ENCODE measurements around the gene ABCA5. TPM values are rescaled to one million over a fixed set of nuclear protein-coding genes. Genes with fewer than 3 reads are reported as not detected.
"Not testable (repeated sequence)": the region's sequence is repeated elsewhere in the genome, so short reads cannot be mapped to it uniquely, and the experiment has no call there.

Gene ABCA5
- total RNA-seq, 1 experiment from 2014 or later: 7.3 TPM

DNA sequence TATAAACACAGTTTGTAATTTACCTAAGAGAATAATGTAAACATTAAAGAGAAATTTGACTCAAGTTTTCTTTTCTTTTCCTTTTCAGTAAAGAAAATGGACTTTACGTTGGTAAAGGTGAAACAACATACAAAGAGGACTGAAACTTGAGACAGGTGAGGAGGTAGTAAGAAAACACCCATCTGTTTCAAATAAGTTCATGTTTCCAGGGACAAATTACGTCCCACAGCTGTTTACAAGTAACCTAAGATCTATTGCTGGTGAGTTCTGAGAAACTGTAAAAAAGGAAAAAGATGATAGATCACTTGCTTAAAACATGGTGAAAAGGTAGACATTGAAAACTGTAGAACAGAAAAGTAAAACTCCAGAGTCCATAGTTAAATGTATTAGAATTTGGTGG, 4.8 kb upstream of the ABCA5 start:
- DNase-seq (ENCODE audit: low read depth): no peak

DNA sequence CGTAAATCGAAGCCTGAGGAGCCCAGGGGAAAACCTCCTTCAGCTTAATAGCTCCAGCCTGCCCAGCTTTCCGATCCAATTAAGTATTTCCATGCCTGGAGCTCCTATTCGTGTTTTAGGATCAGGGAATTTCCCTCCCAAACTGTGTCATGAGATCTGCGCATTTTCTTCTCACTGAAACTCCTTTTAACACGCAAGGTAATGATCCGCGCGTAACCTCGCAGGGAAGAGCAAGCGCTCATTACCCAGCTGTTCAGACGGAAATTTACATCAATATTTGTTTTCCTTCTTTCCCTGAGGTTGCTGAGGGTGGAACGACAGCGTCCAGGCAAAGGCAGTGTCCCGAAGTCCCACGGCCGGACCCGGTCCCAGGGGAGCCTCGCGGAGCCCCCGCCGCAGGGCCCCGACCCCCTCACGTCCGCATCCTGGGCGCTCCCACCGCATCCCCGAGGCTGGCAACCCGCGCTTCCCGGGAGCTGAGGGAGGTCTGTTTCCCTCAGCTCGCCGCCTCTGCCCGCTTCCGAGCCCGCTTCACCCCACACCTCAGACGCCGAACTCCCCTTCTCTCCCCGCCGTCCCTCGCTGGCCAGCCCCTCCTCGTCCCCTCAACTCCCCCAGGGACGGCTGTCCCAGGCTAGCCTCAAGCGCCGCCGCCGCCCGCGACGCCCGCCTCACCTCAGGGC, 415 bp downstream of the ABCA5 start:
- DNase-seq (ENCODE audit: low read depth): peak; percentile 32

DNA sequence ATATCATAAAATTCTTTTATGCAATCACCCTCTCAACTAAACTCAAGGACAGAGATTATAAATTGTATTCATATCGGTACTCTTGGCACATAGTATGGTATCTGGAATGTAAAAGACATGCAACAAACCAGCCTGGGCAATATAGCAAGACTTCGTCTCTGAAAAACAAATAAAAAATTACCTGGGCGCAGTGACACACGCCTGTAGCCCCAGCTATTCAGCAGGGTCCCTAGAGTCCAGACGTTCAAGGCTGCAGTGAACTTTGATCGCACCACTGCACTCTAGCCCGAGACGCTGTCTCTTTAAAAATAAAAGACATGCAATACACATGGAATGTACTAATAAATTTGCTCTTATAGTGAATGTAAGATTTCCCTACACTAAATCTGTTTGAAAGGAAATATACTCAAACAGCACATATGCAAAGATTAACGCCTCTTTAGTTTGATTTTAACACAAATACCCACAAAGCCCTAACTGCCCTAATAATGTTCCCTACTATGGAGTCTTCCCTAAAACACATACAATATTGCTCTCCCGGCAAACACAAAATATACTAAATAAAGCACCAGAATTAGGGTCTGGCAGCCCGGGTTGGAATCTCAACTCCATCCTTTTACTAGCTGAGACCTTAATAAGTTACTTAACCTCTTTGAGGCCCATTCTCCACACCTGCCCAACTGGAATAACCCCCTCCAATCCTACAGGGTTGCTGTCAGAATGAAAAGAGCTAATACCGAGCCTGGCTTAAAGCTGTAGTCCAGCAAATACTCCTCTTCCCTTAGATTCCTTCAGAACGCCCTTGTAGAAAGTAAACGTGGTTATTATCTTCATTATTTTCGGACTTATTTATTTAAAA, 1.2 kb downstream of the ABCA5 start:
- no peak for DNase-seq (ENCODE audit: low read depth)

DNA sequence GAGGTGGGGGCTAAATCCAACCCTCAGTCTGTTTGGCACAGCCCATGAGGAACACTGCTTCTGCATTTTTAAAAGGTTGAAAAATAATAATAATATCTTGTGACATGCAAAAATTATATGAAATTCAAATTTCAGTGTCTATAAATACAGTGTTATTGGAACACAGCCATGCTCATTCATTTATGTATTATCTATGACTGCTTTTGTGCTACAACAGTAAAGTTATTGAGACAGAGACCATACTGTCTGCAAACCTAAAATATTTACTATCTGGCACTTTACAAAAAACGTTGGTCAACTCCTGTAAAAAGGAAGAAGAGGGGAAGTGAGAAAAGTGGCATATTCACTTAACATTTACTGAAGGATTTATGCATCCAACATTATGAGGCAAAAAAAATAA, 3.1 kb downstream of the ABCA5 start:
- no peak for DNase-seq (ENCODE audit: low read depth)

DNA sequence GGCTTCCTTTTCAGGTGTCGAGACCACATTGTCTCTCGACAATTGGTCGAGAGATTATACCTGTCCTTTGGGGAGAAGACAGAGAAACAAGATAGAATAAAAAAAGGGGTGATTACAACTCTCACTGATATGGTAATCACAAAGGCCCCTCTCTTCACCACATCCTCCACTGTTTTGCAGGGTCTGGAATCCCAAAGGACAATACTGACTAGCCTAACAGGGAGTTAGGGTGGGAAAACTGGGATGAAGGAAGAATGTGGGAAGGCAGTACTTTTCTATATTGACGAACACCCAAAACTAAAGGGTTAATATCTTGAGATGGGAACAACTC, 6.1 kb downstream of the ABCA5 start:
- DNase-seq (ENCODE audit: low read depth): no peak

DNA sequence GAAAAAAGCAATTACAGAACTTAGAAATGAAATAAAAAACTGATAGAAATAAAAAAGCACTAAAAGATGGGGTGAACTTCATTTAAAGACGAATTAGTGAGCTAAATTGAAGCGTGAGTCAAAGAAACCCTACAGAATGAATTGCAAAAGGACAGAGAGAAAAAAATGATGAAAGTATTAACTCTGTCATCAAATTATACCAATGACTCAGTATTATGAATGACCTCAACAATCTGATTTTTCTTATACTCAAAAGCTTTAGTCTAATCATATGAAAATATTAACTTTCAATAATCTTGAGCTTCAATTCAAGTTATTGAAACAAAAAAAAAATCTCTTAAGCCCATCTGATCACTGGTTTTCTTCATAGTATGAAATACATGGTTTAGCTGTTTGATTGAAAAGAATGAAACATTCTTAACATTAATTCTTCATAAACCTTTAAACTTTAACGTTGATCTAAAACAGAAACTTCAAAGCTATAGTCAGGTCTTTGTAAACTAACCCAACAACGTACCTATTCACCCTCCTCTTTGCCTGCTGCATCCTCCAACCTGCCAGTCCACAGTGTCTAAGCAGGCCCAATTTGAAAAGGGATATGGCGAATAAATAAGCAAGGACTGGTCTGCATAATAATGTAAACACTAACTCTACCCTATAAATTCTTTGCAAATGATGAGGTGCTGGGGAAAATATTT, 6.6 kb downstream of the ABCA5 start:
- DNase-seq (ENCODE audit: low read depth): no peak

DNA sequence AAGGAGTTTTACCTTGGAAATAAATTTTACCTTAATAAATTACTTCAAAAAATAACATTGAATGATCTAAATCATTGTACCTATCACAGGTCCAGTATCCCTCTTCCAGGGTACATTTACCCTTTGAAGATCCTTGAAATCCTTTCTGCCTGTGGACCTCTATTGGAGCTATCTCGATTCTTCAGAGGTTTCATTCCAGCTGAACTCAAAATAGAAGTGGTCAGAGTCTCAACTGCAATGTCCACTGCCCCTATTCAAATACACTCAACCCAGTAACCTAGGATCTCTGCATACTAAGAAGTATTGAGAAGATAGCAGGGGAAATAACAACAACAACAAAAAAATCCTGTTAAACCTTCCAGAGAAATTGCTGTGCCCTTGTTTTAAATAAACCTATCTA, 9.3 kb downstream of the ABCA5 start:
- no peak for DNase-seq (ENCODE audit: low read depth)

DNA sequence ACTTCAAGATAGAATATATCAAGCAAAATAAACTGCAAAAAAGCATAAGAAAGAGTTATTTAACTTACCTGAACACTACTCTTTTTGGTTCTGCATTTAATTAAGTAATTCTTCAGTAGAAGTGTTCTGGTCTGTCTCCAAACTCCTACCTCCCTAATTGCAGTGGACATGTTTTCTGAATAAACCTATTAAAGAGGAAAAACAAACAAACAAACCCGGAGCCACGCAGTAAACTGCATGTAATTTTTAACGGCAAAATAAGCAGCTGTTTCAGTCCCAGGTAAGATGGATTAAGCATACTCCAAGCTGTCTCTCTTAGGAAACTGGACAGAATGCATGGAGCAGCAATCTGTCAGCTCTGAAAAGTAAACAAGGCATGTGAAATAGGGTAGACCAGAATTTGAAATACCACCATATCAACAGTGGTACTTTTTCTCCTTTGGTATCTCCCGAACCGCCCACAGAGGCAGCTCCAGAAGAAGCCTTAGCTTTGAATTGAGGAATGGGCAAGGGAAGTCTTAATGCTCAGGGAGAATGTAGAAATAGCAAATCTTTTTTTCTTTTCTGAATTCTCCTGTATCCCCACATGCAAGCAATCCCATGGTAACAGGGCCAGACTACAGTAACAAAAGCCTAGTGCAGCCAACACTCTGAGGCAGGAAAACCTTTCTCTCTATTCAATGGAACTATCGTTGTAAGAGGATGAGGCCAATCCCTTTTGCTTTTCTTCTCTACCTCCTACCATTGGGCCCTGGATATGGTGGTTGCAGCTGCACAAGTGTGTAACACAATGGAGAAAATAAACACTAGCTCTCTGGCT, 12.5 kb downstream of the ABCA5 start:
- DNase-seq (ENCODE audit: low read depth): no peak

DNA sequence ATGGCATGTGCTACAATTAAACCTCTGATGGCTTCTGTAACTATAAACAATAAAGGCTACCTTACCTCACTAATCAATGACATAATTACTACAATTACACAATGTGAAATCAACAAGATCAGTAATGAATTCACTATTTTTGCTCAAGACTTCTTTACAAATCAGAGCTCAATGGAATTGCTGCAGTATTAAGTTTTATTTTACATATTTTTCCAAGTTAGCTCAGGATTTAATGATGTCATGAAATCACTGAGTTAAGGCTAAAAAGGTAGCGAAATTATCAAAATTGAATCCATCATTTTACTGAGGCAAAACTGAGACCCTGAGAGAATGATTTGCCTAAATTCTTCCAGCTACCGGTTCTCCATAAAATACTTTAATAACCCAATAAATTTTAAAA, 21.8 kb downstream of the ABCA5 start:
- DNase-seq (ENCODE audit: low read depth): no peak

DNA sequence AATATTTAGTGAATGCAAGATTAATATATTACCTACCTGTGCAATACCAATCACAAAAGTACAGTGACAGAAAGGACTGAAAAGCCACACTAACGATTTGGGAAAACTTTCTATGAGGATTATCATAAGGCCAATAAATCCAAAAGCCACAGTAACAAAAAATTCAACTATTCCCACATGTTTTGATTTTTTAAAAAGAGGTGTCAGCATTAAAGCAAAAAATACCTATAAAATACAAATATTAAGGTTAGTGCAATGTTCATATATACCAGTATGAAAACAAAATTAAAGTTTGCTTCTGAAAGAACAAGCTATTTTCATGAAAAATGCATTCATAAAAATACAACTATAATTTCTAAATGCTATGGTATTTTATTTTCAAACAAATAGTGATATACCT, 24.3 kb downstream of the ABCA5 start:
- no peak for DNase-seq (ENCODE audit: low read depth)

DNA sequence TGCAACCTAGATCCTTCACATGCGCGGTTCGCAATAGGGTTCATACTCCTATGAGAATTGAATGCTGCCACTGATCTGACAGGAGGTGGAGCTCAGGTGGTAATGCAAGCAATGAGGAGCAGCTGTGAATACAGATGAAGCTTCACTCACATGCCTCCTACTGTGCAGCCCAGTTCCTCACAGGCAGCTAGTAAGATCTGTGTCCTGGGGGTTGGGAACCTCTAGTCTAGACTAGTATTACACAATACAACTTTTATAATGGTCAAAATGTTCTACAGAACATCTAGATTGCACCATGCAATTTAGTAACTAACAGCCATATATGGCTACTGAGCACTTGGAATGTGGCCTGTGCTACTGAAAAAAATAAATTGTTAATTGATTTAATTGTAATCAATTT, 26.7 kb downstream of the ABCA5 start:
- DNase-seq (ENCODE audit: low read depth): no peak

DNA sequence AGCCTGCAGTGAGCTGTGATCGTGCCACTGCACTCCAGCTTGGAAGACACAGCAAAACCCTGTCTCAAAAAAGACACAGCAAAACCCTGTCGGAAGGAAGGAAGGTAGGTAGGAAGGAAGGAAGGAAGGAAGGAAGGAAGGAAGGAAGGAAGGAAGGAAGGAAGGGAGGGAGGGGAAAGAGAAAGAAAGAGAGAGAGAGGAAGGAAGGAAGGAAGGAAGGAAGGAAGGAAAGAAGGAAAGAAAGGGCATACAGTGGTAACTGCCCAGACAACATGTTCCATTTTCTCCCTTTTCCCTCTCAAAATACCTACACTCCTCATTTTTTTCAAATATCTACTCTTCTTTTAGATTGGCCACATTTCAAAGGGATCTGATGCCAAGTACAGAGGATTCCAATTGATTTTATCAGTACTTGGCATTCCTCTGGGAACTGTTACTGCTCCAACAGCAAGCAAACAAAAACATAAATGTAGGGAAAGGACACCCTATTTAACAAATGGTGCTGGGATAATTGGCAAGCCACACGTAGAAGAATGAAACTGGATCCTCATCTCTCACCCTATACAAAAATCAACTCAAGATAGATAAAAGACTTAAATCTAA, 28.7 kb downstream of the ABCA5 start:
- not testable (repeated sequence) for DNase-seq (ENCODE audit: low read depth)

DNA sequence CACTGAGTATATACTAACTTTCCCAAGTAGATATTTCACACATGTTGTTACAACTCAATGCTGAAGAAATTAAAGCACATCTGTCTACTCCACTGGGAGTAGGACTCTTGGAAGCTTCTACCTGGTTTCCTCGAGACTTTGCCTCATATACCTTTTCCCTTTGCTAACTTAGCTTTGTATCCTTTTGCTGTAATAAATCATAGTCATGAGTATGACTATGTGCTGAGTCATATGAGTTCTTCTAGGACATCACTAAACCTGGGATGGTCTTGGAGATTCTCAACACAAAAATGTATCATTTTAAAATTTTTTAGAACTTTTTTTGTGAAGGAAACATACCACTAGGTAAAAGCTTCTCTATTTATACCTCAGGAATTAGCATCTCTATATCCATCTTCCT, 39.8 kb downstream of the ABCA5 start:
- peak; percentile 8 for DNase-seq (ENCODE audit: low read depth)

DNA sequence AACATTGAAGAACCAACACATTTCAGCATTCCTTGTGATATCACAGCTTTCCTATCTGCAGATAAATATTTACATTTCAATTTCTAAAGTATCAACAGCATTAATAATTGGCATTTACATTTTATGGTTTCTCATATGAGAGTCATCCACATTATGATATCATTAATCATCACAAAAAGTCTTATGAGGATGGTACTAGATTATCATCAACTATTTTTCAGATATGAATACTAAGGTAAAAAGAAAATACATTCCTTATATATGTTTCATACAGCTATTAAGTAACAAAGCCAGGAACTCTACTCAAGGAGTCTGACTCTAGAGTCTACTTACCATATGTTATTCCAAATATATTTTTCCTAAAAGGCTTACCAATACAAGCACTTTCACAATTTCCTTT, 40.7 kb downstream of the ABCA5 start:
- DNase-seq (ENCODE audit: low read depth): no peak

DNA sequence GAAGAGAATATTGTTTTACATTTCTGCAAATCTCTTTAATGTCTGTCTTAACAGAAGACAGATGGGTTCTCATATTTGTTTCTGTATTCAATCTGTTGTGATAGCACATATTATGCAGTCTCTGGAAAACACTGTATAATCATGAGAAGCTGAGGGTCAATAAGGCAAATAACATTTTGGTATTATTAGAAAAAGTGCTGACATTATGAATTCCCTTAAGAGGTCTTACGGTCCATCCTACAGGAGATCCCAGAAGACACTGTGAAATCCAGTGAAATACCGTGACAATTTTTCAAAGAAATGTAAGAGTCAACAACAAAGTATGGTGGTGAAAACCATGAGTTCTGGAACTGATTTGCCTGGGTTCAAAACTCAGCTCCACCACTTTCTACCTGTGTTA, 42.3 kb downstream of the ABCA5 start:
- no peak for DNase-seq (ENCODE audit: low read depth)

DNA sequence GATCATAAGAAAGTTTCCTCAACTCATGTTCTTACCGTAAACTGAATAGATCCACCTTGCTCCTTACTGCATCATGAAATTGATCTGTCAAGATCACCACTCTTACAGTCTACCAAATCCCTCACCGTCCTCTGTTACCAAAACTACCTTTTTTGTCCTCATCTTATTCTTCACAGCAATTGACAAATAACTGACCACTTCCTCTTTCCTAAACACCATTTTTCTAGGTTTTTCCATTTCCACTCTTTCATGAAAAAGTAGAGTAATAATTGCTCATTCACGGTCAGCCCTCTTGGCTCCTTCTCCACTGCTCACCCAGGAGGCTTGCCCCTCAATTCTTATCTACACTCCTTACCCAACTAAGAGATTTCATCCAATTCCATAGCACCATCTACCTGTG, 44.9 kb downstream of the ABCA5 start:
- no peak for DNase-seq (ENCODE audit: low read depth)

DNA sequence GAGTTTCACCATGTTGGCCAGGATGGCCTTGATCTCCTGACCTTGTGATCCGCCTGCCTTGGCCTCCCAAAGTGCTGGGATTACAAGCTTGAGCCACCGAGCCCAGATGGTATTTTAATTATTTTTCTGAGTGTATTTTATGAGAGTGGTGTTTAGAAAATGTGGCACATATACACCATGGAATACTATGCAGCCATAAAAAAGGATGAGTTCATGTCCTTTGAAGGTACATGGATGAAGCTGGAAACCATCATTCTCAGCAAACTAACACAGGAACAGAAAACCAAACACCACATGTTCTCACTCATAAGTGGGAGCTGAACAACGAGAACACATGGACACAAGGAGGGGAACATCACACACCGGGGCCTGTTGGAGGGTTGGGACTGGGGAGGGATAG, 50.7 kb downstream of the ABCA5 start:
- DNase-seq (ENCODE audit: low read depth): not testable (repeated sequence)

DNA sequence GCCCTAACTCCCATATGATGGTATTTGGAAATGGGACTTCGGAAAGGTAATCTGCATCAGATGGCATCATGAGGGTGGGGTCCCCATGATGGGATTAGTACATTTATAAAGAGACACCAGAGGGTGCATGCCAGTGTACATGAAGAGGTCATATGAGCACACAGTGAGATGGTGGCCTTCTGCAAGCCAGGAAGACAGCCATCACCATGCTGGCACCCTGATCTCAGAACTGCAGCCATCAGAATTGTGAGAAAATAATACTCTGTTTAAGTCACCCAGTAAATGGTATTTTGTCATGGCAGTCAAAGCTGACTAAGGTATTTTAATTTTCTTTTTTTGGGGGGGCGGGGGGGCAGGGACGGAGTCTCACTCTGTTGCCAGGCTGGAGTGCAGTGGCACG, 51.2 kb downstream of the ABCA5 start:
- no peak for DNase-seq (ENCODE audit: low read depth)

DNA sequence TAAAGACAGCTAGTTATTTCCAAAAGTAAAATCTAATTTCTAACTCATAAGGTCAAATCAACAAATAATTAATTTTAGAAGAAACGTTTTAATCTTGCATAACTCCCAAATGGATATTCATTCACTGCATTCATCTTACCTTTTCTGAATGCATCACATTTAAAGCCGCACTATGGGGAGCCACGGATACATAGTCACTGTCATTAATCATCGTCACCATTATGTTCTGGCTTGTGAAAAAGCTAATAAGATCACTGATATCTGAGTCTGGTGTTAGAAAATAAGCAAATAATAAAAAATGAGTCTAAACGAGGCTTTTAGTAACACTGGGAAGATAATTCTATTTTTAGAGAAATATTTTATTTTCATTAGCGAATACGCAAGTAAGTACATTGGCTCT, 55.9 kb downstream of the ABCA5 start:
- no peak for DNase-seq (ENCODE audit: low read depth)

DNA sequence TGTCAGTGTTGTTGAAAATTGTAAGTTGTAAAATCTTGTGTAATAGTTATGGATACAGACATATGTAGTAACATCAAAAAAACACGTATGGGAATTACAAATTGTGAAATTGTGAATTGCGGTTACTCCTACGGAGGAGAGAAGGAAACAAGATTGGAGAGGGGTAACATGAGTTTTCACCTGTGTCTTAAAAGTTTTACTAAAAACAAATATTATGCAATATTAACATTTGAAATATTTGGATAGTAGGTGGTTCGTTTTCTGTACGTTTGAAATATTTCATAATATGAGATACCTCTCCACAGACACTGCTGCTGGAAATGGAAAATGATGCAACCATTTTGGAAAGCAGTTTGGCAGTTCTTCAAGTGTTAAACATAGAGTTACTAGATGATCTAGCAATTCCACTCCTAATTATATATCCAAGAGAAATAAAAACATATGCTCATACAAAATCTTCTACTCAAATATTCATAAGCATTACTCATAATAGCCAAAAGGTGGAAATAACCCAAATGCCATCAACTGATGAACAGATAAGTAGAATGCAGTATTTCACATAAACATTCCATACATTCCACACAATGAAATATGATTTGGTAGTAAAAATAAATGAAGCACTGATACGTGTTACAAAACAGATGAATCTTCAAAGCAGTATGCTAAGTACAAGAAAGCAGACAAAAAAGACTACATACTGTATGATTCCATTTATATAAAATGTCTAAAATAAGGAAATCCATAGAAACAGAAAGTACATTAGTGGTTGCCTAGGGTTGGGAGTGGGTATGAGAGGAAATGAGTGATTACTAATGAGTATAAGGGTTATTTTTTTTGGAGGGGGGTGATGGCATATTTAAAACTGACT, 57.6 kb downstream of the ABCA5 start:
- peak; percentile 20 for DNase-seq (ENCODE audit: low read depth)

DNA sequence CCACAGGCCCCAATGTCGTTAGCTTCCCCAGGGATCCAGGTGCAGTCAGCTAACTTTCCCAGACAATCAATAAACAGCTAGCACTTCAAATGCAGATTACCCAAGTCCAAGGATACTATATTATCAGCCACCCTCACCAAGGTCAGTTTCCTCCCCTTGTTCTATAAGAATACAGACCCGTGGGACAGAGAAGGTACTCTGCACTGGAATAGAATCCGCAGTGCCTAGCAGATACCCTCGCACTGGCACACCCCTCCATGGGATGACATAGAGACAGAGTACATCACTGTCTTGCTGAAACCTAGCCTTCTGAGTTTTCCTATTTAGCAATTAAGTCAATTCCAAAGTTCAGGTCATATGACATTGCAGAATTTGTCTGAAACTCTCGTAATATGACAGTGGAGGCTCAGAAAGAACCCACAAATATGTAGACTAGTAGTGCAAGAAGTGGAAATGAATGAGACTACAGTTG, 58.4 kb downstream of the ABCA5 start:
- no peak for DNase-seq (ENCODE audit: low read depth)

Data from RPMI7951 (cell line).